Stimulated activated naive CD8-positive, alpha-beta T cell treated with anti-CD3 and anti-CD28 coated beads, Interleukin-15, Interleukin-2, amounts not matched to agents 100 ng/mL and 50 ng/mL, for 24 hours (primary cell): ENCODE results near the gene NFKB1.

Experiments used
- H3K27ac Mint-ChIP-seq: one replicate; pipeline ENCODE4 v1.8.0; 2021; ENCODE audit warnings: mild to moderate bottlenecking, mixed read lengths
- H3K27me3 Mint-ChIP-seq: one replicate; pipeline ENCODE4 v1.8.0; 2021; ENCODE audit warnings: mixed read lengths
- H3K36me3 Mint-ChIP-seq: one replicate; pipeline ENCODE4 v1.8.0; 2021; ENCODE audit warnings: low read depth, mixed read lengths
- H3K4me1 Mint-ChIP-seq: one replicate; pipeline ENCODE4 v1.8.0; 2021; ENCODE audit warnings: low read depth, mixed read lengths
- H3K4me3 Mint-ChIP-seq: one replicate; pipeline ENCODE4 v1.8.0; 2021; ENCODE audit warnings: mild to moderate bottlenecking, mixed read lengths
- H3K9me3 Mint-ChIP-seq: one replicate; pipeline ENCODE4 v1.8.0; 2021; ENCODE audit warnings: mixed read lengths

Gene NFKB1

GRCh38 chr4:102579794-102580462, 78.8 kb downstream of the NFKB1 start:
- peaks cover 89% of the 10 kb centered on the region for H3K36me3 Mint-ChIP-seq
- H3K9me3 Mint-ChIP-seq: no peaks in the 10 kb centered on the region
- no peak overlapping the region for H3K4me3 Mint-ChIP-seq
- no peaks in the 10 kb centered on the region for H3K27me3 Mint-ChIP-seq
- H3K27ac Mint-ChIP-seq: peak overlapping the region; percentile 85
- H3K4me1 Mint-ChIP-seq: peaks cover 78% of the 10 kb centered on the region

GRCh38 chr4:102580463-102580842, 79.3 kb downstream of the NFKB1 start:
- Mint-ChIP-seq H3K27ac (peak overlapping the region; percentile 85), H3K4me1 (peaks cover 78% of the 10 kb centered on the region), H3K9me3 (no peaks in the 10 kb centered on the region), H3K27me3 (no peaks in the 10 kb centered on the region), H3K36me3 (peaks cover 89% of the 10 kb centered on the region), H3K4me3 (no peak overlapping the region)

GRCh38 chr4:102584091-102584490, 82.9 kb downstream of the NFKB1 start:
- Mint-ChIP-seq H3K9me3 (no peaks in the 10 kb centered on the region), H3K4me1 (peaks cover 87% of the 10 kb centered on the region), H3K4me3 (no peak overlapping the region), H3K27me3 (no peaks in the 10 kb centered on the region), H3K27ac (peak overlapping the region; percentile 79), H3K36me3 (peaks cover 90% of the 10 kb centered on the region)

- Mint-ChIP-seq H3K36me3 (peaks cover 91% of the 10 kb centered on the region), H3K9me3 (no peaks in the 10 kb centered on the region), H3K27ac (peak overlapping the region; percentile 89), H3K4me1 (peaks cover 87% of the 10 kb centered on the region), H3K4me3 (no peak overlapping the region), H3K27me3 (no peaks in the 10 kb centered on the region)
Observed at GRCh38 chr4:102585329-102585728, 84.2 kb downstream of the NFKB1 start.

- H3K9me3 Mint-ChIP-seq: no peaks in the 10 kb centered on the region
- peaks cover 96% of the 10 kb centered on the region for H3K36me3 Mint-ChIP-seq
- peaks cover 89% of the 10 kb centered on the region for H3K4me1 Mint-ChIP-seq
- no peaks in the 10 kb centered on the region for H3K27me3 Mint-ChIP-seq
- peak overlapping the region; percentile 34 for H3K4me3 Mint-ChIP-seq
- H3K27ac Mint-ChIP-seq: peak overlapping the region; percentile 89
Observed at GRCh38 chr4:102586002-102586643, 85.0 kb downstream of the NFKB1 start.

- Mint-ChIP-seq H3K4me1 (peaks cover 90% of the 10 kb centered on the region), H3K27me3 (no peaks in the 10 kb centered on the region)
Observed at GRCh38 chr4:102586644-102587021, 85.5 kb downstream of the NFKB1 start.

GRCh38 chr4:102589743-102590142, 88.6 kb downstream of the NFKB1 start:
- peaks cover 99% of the 10 kb centered on the region for H3K4me1 Mint-ChIP-seq
- no peaks in the 10 kb centered on the region for H3K9me3 Mint-ChIP-seq
- no peaks in the 10 kb centered on the region for H3K27me3 Mint-ChIP-seq
- peaks cover 96% of the 10 kb centered on the region for H3K36me3 Mint-ChIP-seq
- H3K27ac Mint-ChIP-seq: peak overlapping the region; percentile 84
- peak overlapping the region; percentile 24 for H3K4me3 Mint-ChIP-seq

More at GRCh38 chr4:102586644-102587021, 85.5 kb downstream of the NFKB1 start:
- H3K27ac Mint-ChIP-seq: peak overlapping the region; percentile 89
- H3K36me3 Mint-ChIP-seq: peaks cover 97% of the 10 kb centered on the region
- H3K9me3 Mint-ChIP-seq: no peaks in the 10 kb centered on the region
- peak overlapping the region; percentile 34 for H3K4me3 Mint-ChIP-seq

GRCh38 chr4:102592256-102592655, 91.1 kb downstream of the NFKB1 start:
- Mint-ChIP-seq H3K4me1 (peaks cover 96% of the 10 kb centered on the region), H3K4me3 (no peak overlapping the region), H3K27ac (peak overlapping the region; percentile 82), H3K36me3 (peaks cover 95% of the 10 kb centered on the region), H3K27me3 (no peaks in the 10 kb centered on the region), H3K9me3 (no peaks in the 10 kb centered on the region)

- Mint-ChIP-seq H3K4me3 (peak overlapping the region; percentile 7), H3K36me3 (peaks cover 95% of the 10 kb centered on the region), H3K27ac (peak overlapping the region; percentile 55), H3K9me3 (no peaks in the 10 kb centered on the region), H3K4me1 (peaks cover 96% of the 10 kb centered on the region), H3K27me3 (no peaks in the 10 kb centered on the region)
Observed at GRCh38 chr4:102593147-102593546, 92.0 kb downstream of the NFKB1 start.

GRCh38 chr4:102594000-102594399, 92.8 kb downstream of the NFKB1 start:
- Mint-ChIP-seq H3K4me3 (no peak overlapping the region), H3K27me3 (no peaks in the 10 kb centered on the region), H3K9me3 (no peaks in the 10 kb centered on the region)

GRCh38 chr4:102596532-102596931, 95.4 kb downstream of the NFKB1 start:
- Mint-ChIP-seq H3K27ac (peak overlapping the region; percentile 37), H3K36me3 (peaks cover 95% of the 10 kb centered on the region), H3K4me1 (peaks cover 93% of the 10 kb centered on the region), H3K27me3 (no peaks in the 10 kb centered on the region), H3K4me3 (no peak overlapping the region), H3K9me3 (no peaks in the 10 kb centered on the region)

More at GRCh38 chr4:102594000-102594399, 92.8 kb downstream of the NFKB1 start:
- peaks cover 96% of the 10 kb centered on the region for H3K4me1 Mint-ChIP-seq
- peaks cover 95% of the 10 kb centered on the region for H3K36me3 Mint-ChIP-seq
- H3K27ac Mint-ChIP-seq: peak overlapping the region; percentile 74

- Mint-ChIP-seq H3K36me3 (peaks cover 90% of the 10 kb centered on the region), H3K4me3 (peak overlapping the region; percentile 56), H3K27ac (peak overlapping the region; percentile 98), H3K27me3 (no peaks in the 10 kb centered on the region), H3K4me1 (peaks cover 80% of the 10 kb centered on the region), H3K9me3 (no peaks in the 10 kb centered on the region)
Observed at GRCh38 chr4:102598086-102598761, 97.1 kb downstream of the NFKB1 start.

GRCh38 chr4:102598762-102599374, 97.7 kb downstream of the NFKB1 start:
- peak overlapping the region; percentile 56 for H3K4me3 Mint-ChIP-seq
- H3K36me3 Mint-ChIP-seq: peaks cover 94% of the 10 kb centered on the region
- H3K27ac Mint-ChIP-seq: peak overlapping the region; percentile 98
- no peaks in the 10 kb centered on the region for H3K27me3 Mint-ChIP-seq
- no peaks in the 10 kb centered on the region for H3K9me3 Mint-ChIP-seq
- peaks cover 81% of the 10 kb centered on the region for H3K4me1 Mint-ChIP-seq

- Mint-ChIP-seq H3K4me1 (peaks cover 78% of the 10 kb centered on the region), H3K36me3 (peaks cover 92% of the 10 kb centered on the region), H3K27me3 (no peaks in the 10 kb centered on the region), H3K27ac (peak overlapping the region; percentile 98), H3K4me3 (peak overlapping the region; percentile 56), H3K9me3 (no peaks in the 10 kb centered on the region)
Observed at GRCh38 chr4:102599455-102599854, 98.3 kb downstream of the NFKB1 start.

- Mint-ChIP-seq H3K4me3 (no peak overlapping the region), H3K27me3 (no peaks in the 10 kb centered on the region), H3K36me3 (peaks cover 92% of the 10 kb centered on the region), H3K27ac (peak overlapping the region; percentile 61), H3K4me1 (peaks cover 76% of the 10 kb centered on the region), H3K9me3 (no peaks in the 10 kb centered on the region)
Observed at GRCh38 chr4:102599886-102600285, 98.7 kb downstream of the NFKB1 start.
